Right lobe of liver (tissue), 4 donors: ENCODE data around the gene NHSL2.

ENCODE experiments used
- CTCF ChIP-seq, 4 donors: fragments of 200-600 bp in 3 of 4; fragments of 450-650 bp in 1 of 4; IDR thresholded peaks; one replicate each; pipeline versions ENCODE4 v1.5.1 to v1.8.0; 2016 to 2022; ENCODE audit warnings: antibody characterized with exemption in 4 of 4, mild to moderate bottlenecking in 2 of 4
- POLR2A ChIP-seq: fragments of 450-650 bp; IDR thresholded peaks from one replicate; pipeline ENCODE4 v1.6.1; 2017; ENCODE audit warnings: antibody characterized with exemption, mild to moderate bottlenecking
- donor health status: DM: no; HTN: no; CAD: no.
- donor health status: DM: no; HTN: no; CAD: no.
- donor health status: DM: no; HTN: yes; CAD: no.

- TF ChIP-seq CTCF (IDR thresholded peaks at IDR 0.05): no peak
- TF ChIP-seq POLR2A: no peak
These were observed 291.3 kb downstream of the NHSL2 start for GRCh38 chrX:72201836-72202536.
